GM12865 (cell line): ENCODE results near the gene LRFN2.

Source experiments
- DNase-seq: peaks from one replicate; pipeline ENCODE4 v3.0.0; 2010; ENCODE audit warnings: low read depth
- H3K4me3 ChIP-seq: 2 replicates; pipeline ENCODE4 v1.5.1; 2011; ENCODE audit warnings: mild to moderate bottlenecking, low read depth, low read length, control low read depth
- TF ChIP-seq, protein P1 (sequence below): IDR thresholded peaks from 2 replicates; pipeline ENCODE4 v1.5.1; 2011; ENCODE audit warnings: low read length, control low read depth, low read depth, inconsistent platforms; ENCODE audit not compliant: insufficient read depth; ENCODE audit errors: missing control alignments

LRFN2 gene

DNA sequence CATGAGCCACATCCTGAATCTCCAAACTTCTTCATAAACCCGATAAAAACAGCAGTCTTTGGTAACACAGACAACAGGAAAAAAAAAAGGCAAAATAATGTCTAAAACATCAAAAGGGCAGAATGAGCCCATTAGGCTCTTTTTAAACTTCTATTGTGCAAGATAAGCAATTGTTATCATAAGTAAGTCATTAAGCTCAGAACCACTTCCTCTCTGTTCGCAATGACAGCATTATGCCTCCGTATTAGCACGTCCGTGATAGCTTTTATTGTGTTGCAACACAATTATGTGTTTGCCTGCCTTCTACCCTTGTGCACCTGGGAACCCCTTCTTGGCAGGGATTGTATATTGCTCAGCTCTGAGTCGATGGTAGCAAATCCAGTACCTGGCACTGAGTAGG lies 147.1 kb downstream of the LRFN2 start:
- TF ChIP-seq, protein P1, sequence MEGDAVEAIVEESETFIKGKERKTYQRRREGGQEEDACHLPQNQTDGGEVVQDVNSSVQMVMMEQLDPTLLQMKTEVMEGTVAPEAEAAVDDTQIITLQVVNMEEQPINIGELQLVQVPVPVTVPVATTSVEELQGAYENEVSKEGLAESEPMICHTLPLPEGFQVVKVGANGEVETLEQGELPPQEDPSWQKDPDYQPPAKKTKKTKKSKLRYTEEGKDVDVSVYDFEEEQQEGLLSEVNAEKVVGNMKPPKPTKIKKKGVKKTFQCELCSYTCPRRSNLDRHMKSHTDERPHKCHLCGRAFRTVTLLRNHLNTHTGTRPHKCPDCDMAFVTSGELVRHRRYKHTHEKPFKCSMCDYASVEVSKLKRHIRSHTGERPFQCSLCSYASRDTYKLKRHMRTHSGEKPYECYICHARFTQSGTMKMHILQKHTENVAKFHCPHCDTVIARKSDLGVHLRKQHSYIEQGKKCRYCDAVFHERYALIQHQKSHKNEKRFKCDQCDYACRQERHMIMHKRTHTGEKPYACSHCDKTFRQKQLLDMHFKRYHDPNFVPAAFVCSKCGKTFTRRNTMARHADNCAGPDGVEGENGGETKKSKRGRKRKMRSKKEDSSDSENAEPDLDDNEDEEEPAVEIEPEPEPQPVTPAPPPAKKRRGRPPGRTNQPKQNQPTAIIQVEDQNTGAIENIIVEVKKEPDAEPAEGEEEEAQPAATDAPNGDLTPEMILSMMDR = no peak

GRCh38 chr6:40439026-40439800 lies 148.0 kb downstream of the LRFN2 start:
- H3K4me3 ChIP-seq = no peak overlapping the region
- DNase-seq = no peak

More for the DNA sequence above, 147.1 kb downstream of the LRFN2 start:
- H3K4me3 ChIP-seq = no peak overlapping the region
- no peak for DNase-seq

DNA sequence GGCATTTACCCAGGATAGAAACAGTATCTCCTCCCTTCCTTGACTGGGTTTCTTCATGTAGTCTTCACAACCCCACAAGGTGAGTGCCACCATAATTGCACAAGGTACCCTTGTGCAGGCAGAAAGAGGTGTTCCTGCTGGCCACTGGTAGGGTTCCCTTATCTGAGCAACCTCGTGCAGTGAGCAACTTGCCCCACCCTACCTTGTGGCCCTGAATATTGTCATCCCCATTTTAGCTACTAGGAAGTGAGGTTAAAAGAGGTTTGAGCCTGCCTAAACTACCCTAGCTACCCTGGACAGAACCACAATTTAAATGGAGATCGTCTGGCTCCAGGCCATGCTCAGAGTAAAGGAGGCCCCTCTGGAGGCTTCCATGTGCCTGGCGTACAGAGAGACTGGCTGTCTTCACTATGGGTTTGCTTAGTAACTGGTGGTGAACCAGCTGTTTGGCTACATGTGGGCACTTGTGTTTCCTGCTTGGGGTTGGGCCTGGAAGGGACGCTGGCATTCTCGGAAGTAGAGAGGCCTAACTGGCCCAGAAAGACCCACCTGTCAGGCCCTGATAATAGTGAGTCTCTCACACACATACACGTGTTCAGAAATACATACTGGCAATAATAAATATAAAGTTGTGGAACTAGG lies 148.8 kb downstream of the LRFN2 start:
- H3K4me3 ChIP-seq = no peak overlapping the region
- TF ChIP-seq, protein P1 = no peak
- DNase-seq = no peak

More at GRCh38 chr6:40439026-40439800, 148.0 kb downstream of the LRFN2 start:
- TF ChIP-seq, protein P1 = no peak

- DNase-seq = no peak
- H3K4me3 ChIP-seq = no peak overlapping the region
- TF ChIP-seq, protein P1 = no peak
Observed at GRCh38 chr6:40437631-40438030, 149.5 kb downstream of the LRFN2 start.

GRCh38 chr6:40436685-40437604 lies 150.2 kb downstream of the LRFN2 start:
- DNase-seq = no peak
- no peak overlapping the region for H3K4me3 ChIP-seq
- TF ChIP-seq, protein P1 = no peak

- no peak for DNase-seq
- no peak overlapping the region for H3K4me3 ChIP-seq
- TF ChIP-seq, protein P1 = no peak
Observed at GRCh38 chr6:40432982-40433381, 154.2 kb downstream of the LRFN2 start.
